Inflammatory macrophage treated with lipopolysaccharide for 1 hour (primary cell): ENCODE measurements around the gene AGRN.
"Not testable (repeated sequence)": the region's sequence is repeated elsewhere in the genome, so short reads cannot be mapped to it uniquely, and the experiment has no call there.

ENCODE experiments used
- DNase-seq, 2 donors: peaks; one replicate each; pipeline ENCODE4 v3.0.0-alpha.2; 2020 to 2022

Gene AGRN

GRCh38 chr1:1069056-1069710 is 49.3 kb downstream of the AGRN start:
- peak in 1 of 2 donors; percentile 82 for DNase-seq

GRCh38 chr1:1069711-1070676 is 50.1 kb downstream of the AGRN start:
- peak; percentile 26 to 59 for DNase-seq

GRCh38 chr1:1071486-1072298 is 51.8 kb downstream of the AGRN start:
- DNase-seq: no peak

- no peak for DNase-seq
Measured at GRCh38 chr1:1072299-1072848, 52.5 kb downstream of the AGRN start.

- no peak for DNase-seq
Measured at GRCh38 chr1:1072849-1073742, 53.2 kb downstream of the AGRN start.

GRCh38 chr1:1073743-1074587 is 54.0 kb downstream of the AGRN start, which contains the start of gene RNF223:
RNF223 (minus strand) TSS chr1:1074306; CDS start chr1:1072566, 1,740 bp downstream.
- no peak for DNase-seq

GRCh38 chr1:1074631-1075147 is 54.8 kb downstream of the AGRN start:
- DNase-seq: no peak

GRCh38 chr1:1075148-1075935 is 55.4 kb downstream of the AGRN start:
- DNase-seq: no peak

GRCh38 chr1:1077396-1077795 is 57.5 kb downstream of the AGRN start:
- not testable (repeated sequence) for DNase-seq

GRCh38 chr1:1079408-1080121 is 59.6 kb downstream of the AGRN start:
- DNase-seq: peak; percentile 11 to 49

- DNase-seq: no peak
Measured at GRCh38 chr1:1080122-1080757, 60.3 kb downstream of the AGRN start.

GRCh38 chr1:1080951-1081310 is 61.0 kb downstream of the AGRN start:
- no peak for DNase-seq

GRCh38 chr1:1081311-1082238 is 61.7 kb downstream of the AGRN start:
- no peak for DNase-seq

- no peak for DNase-seq
Measured at GRCh38 chr1:1082239-1082775, 62.4 kb downstream of the AGRN start.

- DNase-seq: no peak
Measured at GRCh38 chr1:1082776-1083415, 63.0 kb downstream of the AGRN start.
